DMS53 (cell line): Measurements from ENCODE around the gene GPSM3.
A peak's percentile ranks its signal among the peaks of the same experiment; 100 is the strongest.

Experiments
- DNase-seq: peaks from one replicate; lab custom pipeline; 2025; lab: John Stamatoyannopoulos, UW

The GPSM3 gene

DNA sequence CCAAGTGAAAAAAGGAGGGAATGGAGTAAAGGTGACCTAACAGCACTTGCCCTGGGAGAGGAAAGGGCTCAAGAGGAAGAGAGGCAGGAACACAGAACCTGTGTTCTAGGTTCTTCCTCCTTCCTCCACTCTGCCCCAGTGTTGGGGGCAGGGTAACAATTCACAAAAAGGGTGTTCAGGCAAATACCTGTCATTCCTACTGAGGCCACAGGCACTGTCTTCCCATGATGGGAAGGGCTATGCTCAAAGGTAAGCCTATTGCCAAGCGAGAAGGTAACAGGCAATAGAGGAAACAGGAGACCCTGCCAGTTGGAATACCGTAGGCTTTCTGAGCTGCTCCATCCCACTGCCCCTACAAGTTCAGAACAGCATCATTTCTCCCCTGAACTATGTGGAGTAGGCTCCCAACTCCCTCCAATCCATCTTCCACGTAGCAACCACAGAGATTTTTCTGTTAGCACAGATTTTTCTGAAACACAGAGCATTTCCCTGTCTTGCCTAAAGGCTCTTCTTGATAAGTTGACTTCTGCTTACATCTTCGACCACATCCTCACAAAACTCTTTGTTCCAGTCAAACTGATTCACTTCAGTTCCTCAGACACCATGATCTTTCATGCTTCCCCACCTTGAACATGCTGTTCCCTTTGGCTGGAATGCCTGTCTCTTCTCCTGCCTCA is 19.3 kb downstream of the GPSM3 start:
- no peak for DNase-seq

DNA sequence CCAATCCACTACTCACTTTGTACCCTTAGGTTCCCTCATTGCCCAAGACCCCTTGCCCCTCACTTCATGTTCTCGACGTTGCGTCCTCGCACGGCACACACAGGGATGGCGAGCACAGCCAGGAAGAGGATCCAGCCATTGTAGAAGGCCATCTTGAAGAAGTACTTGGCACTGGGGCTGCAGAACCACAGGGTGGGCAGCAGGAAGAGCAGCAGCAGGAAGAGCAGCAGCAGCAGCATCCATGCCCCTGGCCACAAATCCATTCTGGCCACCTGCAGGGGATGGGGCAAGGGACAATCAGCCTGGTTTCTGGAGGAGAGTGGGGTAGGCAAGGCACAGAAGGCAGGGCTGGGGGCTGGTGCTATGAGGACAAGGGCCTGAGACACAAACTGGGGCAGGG is 21.2 kb downstream of the GPSM3 start:
- no peak for DNase-seq

DNA sequence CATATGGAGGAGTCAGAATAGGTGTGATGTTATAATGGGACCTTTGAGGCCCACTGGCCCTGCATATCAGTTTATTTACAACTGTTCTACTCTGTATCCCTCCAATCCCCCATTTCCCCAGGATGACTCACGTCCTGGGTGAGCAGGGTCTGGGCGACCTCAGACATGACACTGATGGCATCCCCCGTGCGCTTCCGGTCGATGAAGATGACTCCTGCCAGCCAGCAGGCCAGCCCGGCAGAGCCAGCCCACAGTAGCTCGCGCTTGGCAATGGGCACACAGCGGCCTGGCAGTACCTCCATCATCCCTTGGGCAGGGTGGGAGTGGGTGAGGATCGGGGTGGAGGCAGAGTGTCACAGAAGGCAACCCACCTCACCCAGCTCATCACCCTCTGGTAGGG is 22.1 kb downstream of the GPSM3 start:
- DNase-seq, result no peak

- DNase-seq, result no peak
These were observed 23.4 kb downstream of the GPSM3 start for GRCh38 chr6:32168807-32169591.

DNA sequence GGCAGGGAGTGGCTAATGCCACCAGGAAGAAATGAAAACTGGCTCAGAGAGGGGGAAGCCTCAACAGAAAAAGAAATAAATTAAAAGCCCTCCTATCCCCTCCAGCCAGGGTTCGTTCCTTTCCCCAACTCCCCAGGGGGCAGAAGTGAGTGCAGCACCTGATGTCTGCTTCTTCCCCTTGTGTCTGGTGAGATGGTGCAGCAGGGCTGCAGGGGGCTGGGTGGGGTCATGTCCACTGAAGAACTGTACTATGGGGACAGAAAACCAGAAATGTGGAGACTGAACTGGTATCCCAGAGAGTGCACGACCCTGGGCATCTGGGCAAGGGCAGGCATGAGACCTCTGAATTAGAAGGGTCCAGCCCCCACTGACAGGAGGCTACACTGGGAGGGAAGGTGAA is 24.1 kb downstream of the GPSM3 start:
- DNase-seq, result no peak

DNA sequence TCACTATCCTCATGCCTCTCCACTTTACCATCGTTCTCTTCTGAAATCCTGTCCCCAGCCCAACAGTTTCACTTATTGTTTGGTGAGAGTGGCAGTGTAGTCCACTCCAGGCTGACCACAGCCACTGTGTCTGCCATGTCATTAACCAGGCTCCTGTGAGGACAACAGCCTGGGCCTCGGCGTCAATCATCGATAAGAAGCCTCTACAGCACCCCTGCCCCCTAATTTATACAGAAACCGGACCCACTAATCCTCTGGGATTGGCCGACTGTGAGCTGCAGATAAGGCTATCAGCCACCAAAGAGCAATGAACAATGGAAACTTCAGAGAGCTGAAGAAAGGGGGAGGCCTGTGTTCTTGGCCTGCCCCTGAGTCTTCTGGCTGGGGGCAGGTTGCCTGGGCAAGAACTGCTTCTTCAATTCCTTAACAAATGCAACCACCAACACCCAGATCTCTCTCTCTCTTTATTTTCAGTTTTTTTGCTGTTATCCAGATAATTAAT is 24.6 kb downstream of the GPSM3 start:
- no peak for DNase-seq

GRCh38 chr6:32167154-32167760 is 25.2 kb downstream of the GPSM3 start:
- peak; percentile 88 for DNase-seq

GRCh38 chr6:32166411-32167061 is 25.9 kb downstream of the GPSM3 start:
- DNase-seq, result peak; percentile 89

GRCh38 chr6:32164295-32164694 is 28.1 kb downstream of the GPSM3 start, which contains the start of gene EGFL8:
TSS of gene EGFL8 (plus strand) at chr6:32164595. CDS start at chr6:32166166, 1,571 bp downstream.
- no peak for DNase-seq

DNA sequence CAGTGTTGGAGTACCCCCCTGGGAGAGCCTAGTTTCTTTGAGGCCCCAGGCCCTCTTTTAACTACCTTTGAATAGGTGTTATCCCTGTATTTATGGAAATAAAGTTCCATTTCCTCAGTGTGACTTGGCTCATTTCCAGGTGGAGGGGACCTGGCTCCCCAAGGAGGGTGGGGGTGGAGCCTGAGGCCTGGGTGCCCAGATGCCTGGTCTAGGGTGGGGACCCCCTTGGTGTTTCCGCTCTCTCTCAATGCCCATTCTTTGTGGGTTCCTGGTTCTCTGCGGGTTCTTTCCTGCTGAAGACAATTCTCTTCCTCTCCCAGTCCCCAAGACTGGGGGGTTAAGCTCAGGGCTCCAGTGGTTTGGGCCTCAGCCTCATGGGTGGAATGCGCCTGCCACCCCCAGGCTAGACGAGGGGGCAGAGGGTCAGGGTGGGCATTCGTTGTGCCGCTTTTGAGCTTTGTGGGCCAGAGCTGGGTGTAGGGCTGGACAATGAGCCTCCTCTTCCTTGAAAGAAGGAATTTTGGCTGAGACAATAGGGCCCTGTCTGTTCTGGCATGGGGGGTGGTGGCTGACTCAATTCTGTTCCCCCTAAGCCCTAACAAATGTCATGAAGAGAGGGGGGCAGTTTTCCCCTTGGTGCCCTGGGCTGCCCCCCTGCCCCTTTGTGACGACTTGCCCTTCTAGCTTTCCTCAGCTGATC is 28.7 kb downstream of the GPSM3 start:
- no peak for DNase-seq

GRCh38 chr6:32158052-32158451 is 34.4 kb downstream of the GPSM3 start:
- DNase-seq, result no peak

GRCh38 chr6:32156891-32157290 is 35.6 kb downstream of the GPSM3 start:
- DNase-seq, result no peak

DNA sequence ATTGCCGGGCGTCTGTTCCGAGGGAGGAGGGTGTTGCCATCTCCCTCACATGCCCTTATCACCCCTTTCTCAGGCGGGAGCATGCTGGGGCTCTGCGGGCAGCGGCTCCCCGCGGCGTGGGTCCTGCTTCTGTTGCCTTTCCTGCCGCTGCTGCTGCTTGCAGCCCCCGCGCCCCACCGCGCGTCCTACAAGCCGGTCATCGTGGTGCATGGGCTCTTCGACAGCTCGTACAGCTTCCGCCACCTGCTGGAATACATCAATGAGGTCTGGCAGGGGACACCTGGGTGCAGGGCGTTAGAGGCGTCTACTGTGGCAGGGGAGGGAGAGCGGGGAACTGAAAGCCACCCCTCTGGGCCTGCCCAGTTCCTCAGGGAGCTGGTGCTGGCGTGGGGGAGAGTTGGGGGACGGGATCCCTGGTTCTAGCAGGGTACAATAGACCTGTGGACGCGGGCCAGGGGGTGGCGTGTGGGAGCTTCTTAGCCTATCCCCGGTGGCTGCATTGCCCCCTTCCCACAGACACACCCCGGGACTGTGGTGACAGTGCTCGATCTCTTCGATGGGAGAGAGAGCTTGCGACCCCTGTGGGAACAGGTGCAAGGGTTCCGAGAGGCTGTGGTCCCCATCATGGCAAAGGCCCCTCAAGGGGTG is 37.8 kb downstream of the GPSM3 start:
- DNase-seq, result peak; percentile 94

DNA sequence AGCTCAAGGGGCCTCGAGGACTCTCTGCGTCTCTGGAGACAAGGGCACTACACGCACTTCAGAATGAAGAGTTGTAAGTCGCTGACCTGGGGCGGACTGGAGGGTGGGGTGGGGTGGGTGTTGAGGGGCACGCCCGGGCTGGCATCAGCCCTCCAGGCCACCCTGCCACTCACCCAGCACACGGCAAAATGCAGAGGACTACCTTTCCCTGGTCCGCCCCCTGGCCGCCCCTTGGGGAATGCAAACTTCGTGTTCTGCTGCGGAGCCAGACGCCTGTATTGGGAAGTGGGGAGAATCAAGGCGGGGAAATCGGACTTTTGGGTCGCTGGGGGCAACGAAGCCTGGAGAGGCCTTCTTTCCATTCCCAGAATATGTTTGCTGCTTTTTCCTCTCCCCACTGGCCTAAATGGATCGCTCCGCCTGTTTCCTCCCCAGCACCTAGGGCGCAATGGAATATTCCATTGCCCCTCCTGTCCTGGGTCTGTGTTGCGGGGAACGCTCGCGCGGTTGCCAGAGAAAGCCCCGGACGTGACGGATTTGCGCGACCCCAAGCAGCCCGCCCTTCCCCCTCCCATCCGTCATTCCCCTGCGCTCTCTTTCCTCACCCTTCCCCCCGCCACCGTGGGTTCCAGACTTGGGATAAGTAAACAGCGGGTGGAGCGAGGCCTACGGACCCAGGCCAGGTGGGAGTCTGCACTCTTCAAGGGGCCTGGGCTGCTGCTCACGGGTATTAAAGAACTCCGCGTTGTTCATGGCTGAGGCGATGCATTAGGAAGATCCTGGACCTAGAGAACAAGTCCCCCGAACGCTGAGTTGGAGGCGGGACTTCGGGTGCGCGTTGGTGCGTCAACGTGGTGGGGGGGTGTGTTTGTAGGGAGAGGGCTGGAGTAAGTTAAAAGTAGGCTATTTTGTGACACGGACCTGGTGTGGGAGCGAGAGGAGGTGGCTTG is 38.6 kb downstream of the GPSM3 start, which contains the start of gene PPT2:
Gene PPT2, plus strand, starts transcription at position 578 of the 950 bp plus-strand sequence. CDS start 454 bp downstream, outside the sequence.
- DNase-seq, result peak; percentile 90

DNA sequence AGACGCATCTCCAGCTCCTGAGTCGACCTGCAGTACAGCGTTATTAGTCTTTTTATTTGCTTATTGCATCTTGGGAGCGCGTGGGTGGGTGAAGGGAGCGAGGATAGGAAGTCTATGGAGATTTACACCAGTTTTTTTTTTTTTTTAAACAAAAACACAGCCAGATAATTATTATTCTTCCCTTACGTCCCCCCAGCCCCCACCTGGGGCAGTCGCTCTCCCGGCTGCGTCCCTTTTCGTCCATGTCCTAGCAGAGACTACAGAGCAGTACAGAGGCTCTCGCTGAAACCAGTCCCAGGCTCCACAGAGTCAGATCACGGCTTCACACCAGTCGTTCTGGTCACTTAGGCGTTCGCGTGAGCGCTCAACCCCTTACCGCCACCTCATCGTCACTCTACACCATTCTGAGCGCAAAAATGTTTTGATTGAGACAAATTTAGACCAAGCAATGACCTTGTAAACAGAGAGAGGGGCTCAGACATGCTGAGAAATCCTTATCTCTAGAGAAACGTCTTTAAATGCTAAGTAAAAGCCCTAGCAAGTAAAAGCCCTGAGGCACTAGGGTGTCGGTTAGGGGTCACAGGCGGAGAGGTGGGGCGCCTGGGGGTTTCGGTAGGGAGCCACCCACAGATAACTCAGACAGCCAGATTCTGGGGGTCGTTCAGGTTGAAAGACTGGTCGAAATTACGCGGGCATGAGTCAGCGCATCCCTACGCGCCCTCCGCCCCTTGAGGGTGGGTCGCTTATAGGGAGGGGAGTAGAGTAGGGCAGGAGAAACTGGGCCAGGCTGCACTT is 39.5 kb downstream of the GPSM3 start:
- peak; percentile 31 for DNase-seq

DNA sequence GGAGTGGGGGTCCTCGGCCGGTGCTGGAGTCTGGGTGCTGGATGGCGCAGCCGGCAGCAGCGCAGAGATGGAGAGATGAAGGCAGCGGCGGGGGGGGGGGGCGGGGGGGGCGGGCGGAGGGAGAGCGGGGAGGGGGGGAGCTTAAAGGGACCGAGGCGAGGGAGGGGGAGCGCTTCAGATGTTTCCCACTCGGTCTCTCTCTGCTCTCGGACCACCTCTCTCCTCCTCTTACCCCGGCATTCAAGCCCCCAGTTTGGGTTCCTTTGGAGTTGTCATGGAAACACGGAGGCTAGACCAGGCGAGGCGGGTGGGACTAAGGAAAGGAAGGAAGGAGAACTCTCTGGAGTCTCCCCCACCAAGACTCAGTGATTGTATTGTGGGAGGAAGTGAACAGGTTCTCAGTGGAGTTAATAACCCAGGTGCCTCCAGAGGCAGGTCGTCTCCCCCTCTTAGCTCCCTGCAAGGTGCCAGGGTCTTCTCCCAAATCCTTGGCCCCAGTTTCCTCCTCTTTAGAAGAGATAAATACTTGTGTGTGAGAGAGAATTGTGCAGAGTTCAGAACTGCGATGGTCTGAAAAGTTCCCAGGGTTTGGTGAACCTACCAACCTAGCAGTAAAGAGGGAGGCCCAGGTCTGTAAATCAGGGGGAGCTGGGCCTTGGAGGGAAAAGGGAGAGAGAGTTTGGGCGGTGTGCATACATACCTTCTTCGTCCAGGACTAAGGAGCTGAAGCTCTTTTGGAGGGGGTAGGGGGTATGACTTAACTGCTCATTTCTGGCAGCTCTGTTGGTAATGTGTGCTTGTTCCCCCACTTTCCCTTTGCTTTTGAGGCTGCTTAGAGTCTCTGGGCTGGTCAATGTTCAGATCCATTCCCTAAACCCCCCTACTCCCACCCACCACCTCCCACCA is 40.3 kb downstream of the GPSM3 start, which contains the start of gene PRRT1:
Gene PRRT1, minus strand, starts transcription at position 77 of the 906 bp plus-strand sequence. CDS start 112 bp downstream, outside the sequence.
- DNase-seq, result no peak

DNA sequence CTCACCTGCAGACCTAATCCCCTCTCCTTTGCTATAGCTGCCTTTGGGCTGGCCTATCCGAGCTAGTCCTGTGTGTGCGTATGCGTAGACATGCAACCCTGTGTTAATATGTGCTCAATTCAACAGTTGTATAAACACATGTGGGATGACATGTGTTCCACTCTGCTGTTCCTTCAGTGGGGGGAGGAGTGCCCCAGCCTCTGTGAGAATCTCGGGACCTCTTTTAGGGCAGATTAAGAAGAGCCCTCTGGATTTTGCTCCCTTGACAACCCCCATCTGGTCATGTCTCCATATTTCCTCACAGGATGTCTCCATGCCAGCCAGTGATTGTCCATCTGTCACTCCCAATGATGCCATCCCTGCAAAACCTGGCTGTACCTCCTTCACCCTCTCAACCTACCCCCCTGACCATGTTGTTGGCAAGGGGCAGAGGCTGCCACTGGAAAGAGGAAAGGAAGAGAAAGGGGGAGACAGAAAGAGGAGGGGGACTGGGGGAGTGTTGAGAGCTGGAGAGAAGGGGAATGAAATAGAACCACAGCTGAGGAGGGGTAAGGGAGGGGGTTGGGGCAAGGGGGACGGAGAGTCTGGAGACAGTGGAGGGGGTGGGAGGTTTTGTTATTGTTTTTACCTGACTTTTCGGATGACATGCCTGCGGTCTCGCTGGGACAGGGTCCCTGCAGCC is 41.1 kb downstream of the GPSM3 start:
- DNase-seq, result no peak
